Kidney epithelial cell (primary cell): ENCODE data around the gene MIX23. TPM values are rescaled to one million over a fixed set of nuclear protein-coding genes. Genes with fewer than 3 reads are reported as not detected.

Experiments used
- DNase-seq: peaks from one replicate; pipeline ENCODE4 v3.0.0-alpha.2; 2010; ENCODE audit warnings: low read depth
- H3K27me3 ChIP-seq: 2 replicates; pipeline ENCODE4 v1.6.0; 2011; ENCODE audit warnings: low read length; ENCODE audit not compliant: control insufficient read depth, insufficient read depth
- H3K36me3 ChIP-seq: 2 replicates; pipeline ENCODE4 v1.5.1; 2011; ENCODE audit warnings: low read length; ENCODE audit not compliant: control insufficient read depth, insufficient read depth
- H3K4me3 ChIP-seq: 2 replicates; pipeline ENCODE4 v1.5.1; 2011; ENCODE audit warnings: low read depth, mild to moderate bottlenecking, control low read depth, low read length
- CTCF ChIP-seq: IDR thresholded peaks from 2 replicates; pipeline ENCODE4 v1.5.1; 2011; ENCODE audit warnings: mild to moderate bottlenecking, moderate library complexity, low read length, control low read depth, inconsistent platforms; ENCODE audit not compliant: insufficient read depth, poor library complexity, severe bottlenecking
- total RNA-seq: library from RNA; depleted of rRNA; stranded (reverse); fragments of >200 nt; gene quantifications from 2 replicates; pipeline ENCODE4 v1.2.3, GENCODE V29; 2015

The MIX23 gene
- total RNA-seq, 1 donor from 2014 or later, result 24.8 TPM

- no peak for DNase-seq
- TF ChIP-seq CTCF, result no peak
- H3K27me3 ChIP-seq, result no peaks in the 10 kb centered on the region
- no peak overlapping the region for H3K4me3 ChIP-seq
- H3K36me3 ChIP-seq, result no peaks in the 10 kb centered on the region
Observed at GRCh38 chr3:122343654-122344053, 39.4 kb downstream of the MIX23 start.

GRCh38 chr3:122342803-122343202, 40.2 kb downstream of the MIX23 start:
- no peak for DNase-seq
- Histone ChIP-seq H3K27me3 (no peaks in the 10 kb centered on the region), H3K36me3 (no peaks in the 10 kb centered on the region), H3K4me3 (no peak overlapping the region)
- TF ChIP-seq CTCF, result no peak

GRCh38 chr3:122332551-122332950, 50.5 kb downstream of the MIX23 start:
- no peak for TF ChIP-seq CTCF
- Histone ChIP-seq H3K27me3 (no peaks in the 10 kb centered on the region), H3K4me3 (no peak overlapping the region), H3K36me3 (no peaks in the 10 kb centered on the region)
- DNase-seq, result no peak

- DNase-seq, result no peak
- no peaks in the 10 kb centered on the region for H3K36me3 ChIP-seq
- no peaks in the 10 kb centered on the region for H3K27me3 ChIP-seq
- TF ChIP-seq CTCF, result no peak
- H3K4me3 ChIP-seq, result no peak overlapping the region
Observed at GRCh38 chr3:122331886-122332285, 51.1 kb downstream of the MIX23 start.

GRCh38 chr3:122325769-122326168, 57.3 kb downstream of the MIX23 start:
- Histone ChIP-seq H3K4me3 (no peak overlapping the region), H3K36me3 (no peaks in the 10 kb centered on the region), H3K27me3 (no peaks in the 10 kb centered on the region)
- TF ChIP-seq CTCF, result no peak
- DNase-seq, result no peak

- no peak for TF ChIP-seq CTCF
- no peaks in the 10 kb centered on the region for H3K36me3 ChIP-seq
- no peak for DNase-seq
- H3K27me3 ChIP-seq, result no peaks in the 10 kb centered on the region
- H3K4me3 ChIP-seq, result no peak within 1 kb of the TSS
Observed at GRCh38 chr3:122324871-122325323, 58.1 kb downstream of the MIX23 start, which contains the start of gene CSTA. Gene CSTA (plus strand): TSS chr3:122325248. CDS start chr3:122325293, 45 bp downstream.
